H1 (cell line): ENCODE data around the gene ADGRG2. TPM values are rescaled to one million over a fixed set of nuclear protein-coding genes. Genes with fewer than 3 reads are reported as not detected.

Experiments
- CTCF ChIA-PET: fragments of 300-600 bp; sonication (Branson Sonifier 250); formaldehyde crosslinking; loops from one replicate; lab custom pipeline; 2021; ENCODE audit not compliant: partially characterized antibody; lab: Charles Lee
- POLR2A ChIA-PET: fragments of 300-600 bp; sonication (Branson Sonifier 250); formaldehyde crosslinking; loops from one replicate; lab custom pipeline; 2021; ENCODE audit warnings: inconsistent platforms; ENCODE audit not compliant: partially characterized antibody; lab: Charles Lee
- DNase-seq, 2 experiments: peaks; one replicate each; pipeline versions ENCODE4 v3.0.0 to v3.0.0-alpha.2; 2010 to 2022; ENCODE audit warnings: low spot score in 2 of 2, low read depth in 1 of 2, mixed read lengths in 1 of 2
- FAIRE-seq: peaks from 2 replicates; lab custom pipeline; 2011; peaks lifted over from hg19 to GRCh38; lab: Jason Lieb, UNC
- H2AFZ ChIP-seq: 2 replicates; pipeline ENCODE4 v1.8.1; 2012; ENCODE audit warnings: low read length, inconsistent platforms
- H2AK5ac ChIP-seq: 2 replicates; pipeline ENCODE4 v1.6.1; 2013; ENCODE audit warnings: low read depth, low read length
- H2BK120ac ChIP-seq: replicated peaks from 2 replicates; pipeline ENCODE3; 2013; ENCODE audit warnings: low read depth, low read length, inconsistent platforms
- H2BK12ac ChIP-seq: 2 replicates; pipeline ENCODE4 v1.6.1; 2013; ENCODE audit warnings: low read depth, low read length
- H2BK15ac ChIP-seq: 2 replicates; pipeline ENCODE4 v1.6.1; 2013; ENCODE audit warnings: low read length
- H2BK20ac ChIP-seq: 2 replicates; pipeline ENCODE4 v1.6.1; 2013; ENCODE audit warnings: low read length
- H2BK5ac ChIP-seq: 2 replicates; pipeline ENCODE4 v1.6.1; 2013; ENCODE audit warnings: low read depth, low read length
- H3K14ac ChIP-seq: 2 replicates; pipeline ENCODE4 v1.6.1; 2013; ENCODE audit warnings: inconsistent platforms; ENCODE audit not compliant: insufficient read length
- H3K18ac ChIP-seq: 2 replicates; pipeline ENCODE4 v1.6.1; 2013; ENCODE audit warnings: low read length; ENCODE audit errors: extremely low read depth
- H3K23ac ChIP-seq: 2 replicates; pipeline ENCODE4 v1.6.1; 2013; ENCODE audit warnings: inconsistent platforms; ENCODE audit not compliant: insufficient read length
- H3K23me2 ChIP-seq: 2 replicates; pipeline ENCODE4 v1.6.1; 2013; ENCODE audit warnings: low read depth, low read length
- H3K27ac ChIP-seq: 2 replicates; pipeline ENCODE4 v1.6.1; 2011; ENCODE audit warnings: low read depth, low read length, inconsistent platforms
- H3K27me3 ChIP-seq, 4 experiments: replicated peaks in 1 of 4; 1 replicate in 1 of 4; 2 replicates in 3 of 4; pipeline versions ENCODE4 v1.6.1 to v1.8.1; 2011 to 2013; ENCODE audit warnings: low read length in 3 of 4, mild to moderate bottlenecking in 3 of 4, inconsistent platforms in 2 of 4, mixed read lengths in 2 of 4, moderate library complexity in 1 of 4; ENCODE audit not compliant: control insufficient read depth in 3 of 4, insufficient read depth in 3 of 4; ENCODE audit errors: extremely low read depth in 1 of 4
- H3K36me3 ChIP-seq, 4 experiments: 2 replicates each; pipeline versions ENCODE4 v1.6.1 to v1.8.1; 2011 to 2013; ENCODE audit warnings: mild to moderate bottlenecking in 4 of 4, low read length in 3 of 4, moderate library complexity in 2 of 4, control low read depth in 1 of 4, inconsistent platforms in 1 of 4; ENCODE audit not compliant: insufficient read depth in 4 of 4, control insufficient read depth in 2 of 4
- H3K4ac ChIP-seq: replicated peaks from 2 replicates; pipeline ENCODE3; 2013; ENCODE audit warnings: low read length, low read depth, mixed read lengths, inconsistent platforms; ENCODE audit not compliant: insufficient read length
- H3K4me1 ChIP-seq, 4 experiments: replicated peaks in 1 of 4; 1 replicate in 1 of 4; 2 replicates in 3 of 4; pipeline versions ENCODE4 v1.6.1 to v1.8.1; 2011 to 2013; ENCODE audit warnings: low read length in 3 of 4, inconsistent platforms in 2 of 4, mixed read lengths in 1 of 4; ENCODE audit not compliant: insufficient read depth in 4 of 4, control insufficient read depth in 3 of 4
- H3K4me2 ChIP-seq, 2 experiments: 2 replicates each; pipeline versions ENCODE4 v1.6.1 to v1.8.1; 2011 to 2013; ENCODE audit warnings: low read depth in 2 of 2, low read length in 2 of 2, control low read depth in 1 of 2, inconsistent platforms in 1 of 2, mild to moderate bottlenecking in 1 of 2; ENCODE audit not compliant: insufficient read depth in 1 of 2
- H3K4me3 ChIP-seq, 4 experiments: fragments of 200-600, 300-600 bp in 1 of 4; sonication (generic), shearing (Covaris generic), sonication (Bioruptor Twin) in 1 of 4; 2 replicates each; pipeline versions ENCODE4 v1.5.1 to v1.8.1; 2011 to 2016; ENCODE audit warnings: low read length in 4 of 4, low read depth in 3 of 4, control low read depth in 2 of 4, inconsistent platforms in 2 of 4, mild to moderate bottlenecking in 2 of 4, mixed read lengths in 1 of 4, moderate library complexity in 1 of 4; ENCODE audit not compliant: insufficient read depth in 2 of 4; ENCODE audit errors: extremely low read depth in 1 of 4
- H3K56ac ChIP-seq: replicated peaks from 2 replicates; pipeline ENCODE3; 2013; ENCODE audit warnings: low read depth, mild to moderate bottlenecking, mixed read lengths, low read length, inconsistent platforms; ENCODE audit not compliant: insufficient read length
- H3K79me1 ChIP-seq: 2 replicates; pipeline ENCODE4 v1.6.1; 2013; ENCODE audit warnings: low read depth, low read length, control low read depth
- H3K79me2 ChIP-seq, 2 experiments: 2 replicates each; pipeline versions ENCODE4 v1.6.1 to v1.8.1; 2012 to 2013; ENCODE audit warnings: low read length in 2 of 2, mild to moderate bottlenecking in 2 of 2, inconsistent platforms in 1 of 2; ENCODE audit not compliant: insufficient read depth in 2 of 2, control insufficient read depth in 1 of 2
- H3K9ac ChIP-seq, 4 experiments: replicated peaks in 1 of 4; 1 replicate in 1 of 4; 2 replicates in 3 of 4; pipeline versions ENCODE4 v1.6.1 to v1.8.1; 2011 to 2013; ENCODE audit warnings: low read depth in 3 of 4, low read length in 3 of 4, control low read depth in 2 of 4, mild to moderate bottlenecking in 2 of 4, moderate library complexity in 2 of 4, inconsistent platforms in 1 of 4; ENCODE audit errors: extremely low read depth in 1 of 4
- H3K9me3 ChIP-seq, 2 experiments: 2 replicates each; pipeline versions ENCODE4 v1.6.1 to v1.8.1; 2012 to 2013; ENCODE audit warnings: mild to moderate bottlenecking in 2 of 2, moderate library complexity in 2 of 2, control low read depth in 1 of 2, inconsistent platforms in 1 of 2, low read depth in 1 of 2, low read length in 1 of 2, mixed read lengths in 1 of 2; ENCODE audit not compliant: insufficient read depth in 2 of 2
- H4K20me1 ChIP-seq, 2 experiments: replicated peaks in 1 of 2; 2 replicates each; pipeline versions ENCODE3 to v1.8.1; 2011 to 2013; ENCODE audit warnings: inconsistent platforms in 2 of 2, low read length in 2 of 2, mild to moderate bottlenecking in 1 of 2; ENCODE audit not compliant: insufficient read depth in 2 of 2, control insufficient read depth in 1 of 2
- H4K5ac ChIP-seq: 2 replicates; pipeline ENCODE4 v1.6.1; 2013; ENCODE audit warnings: low read length, low read depth, mixed read lengths, inconsistent platforms; ENCODE audit not compliant: insufficient read length
- H4K8ac ChIP-seq: 2 replicates; pipeline ENCODE4 v1.8.0; 2013; ENCODE audit warnings: mild to moderate bottlenecking, moderate library complexity, low read length, inconsistent platforms; ENCODE audit not compliant: insufficient read depth; ENCODE audit errors: extremely low read depth
- H4K91ac ChIP-seq: replicated peaks from 2 replicates; pipeline ENCODE3; 2013; ENCODE audit warnings: low read length, mixed read lengths, inconsistent platforms; ENCODE audit not compliant: insufficient read length
- BCL11A ChIP-seq, 2 experiments: IDR thresholded peaks; one replicate each; pipeline ENCODE4 v1.6.1; 2011; ENCODE audit warnings: low read depth in 2 of 2, low read length in 2 of 2, mild to moderate bottlenecking in 2 of 2
- BRCA1 ChIP-seq: IDR thresholded peaks from 2 replicates; pipeline ENCODE4 v1.6.1; 2012; ENCODE audit warnings: low read depth, low read length, improper control_type of control experiment
- GTF2F1 ChIP-seq: IDR thresholded peaks from 2 replicates; pipeline ENCODE4 v1.6.1; 2012; ENCODE audit warnings: low read depth, low read length, improper control_type of control experiment, borderline replicate concordance
- HDAC6 ChIP-seq: IDR thresholded peaks from one replicate; pipeline ENCODE4 v1.7.1; 2012; ENCODE audit warnings: low read depth, mild to moderate bottlenecking, inconsistent platforms, low read length, moderate library complexity
- KDM1A ChIP-seq: fragments of 200-600, 300-600 bp; sonication (generic); IDR thresholded peaks from 2 replicates; pipeline ENCODE4 v1.7.1; 2016; ENCODE audit warnings: mild to moderate bottlenecking, low read length, borderline replicate concordance
- KDM5A ChIP-seq: fragments of 200-600 bp; IDR thresholded peaks from 2 replicates; pipeline ENCODE4 v1.7.1; 2012; ENCODE audit warnings: mild to moderate bottlenecking, low read length, inconsistent platforms, mixed read lengths
- POLR2A ChIP-seq, 2 experiments: IDR thresholded peaks; 1 replicate in 1 of 2; 2 replicates in 1 of 2; pipeline ENCODE4 v1.6.1; 2011; ENCODE audit warnings: low read depth in 2 of 2, low read length in 2 of 2, mild to moderate bottlenecking in 2 of 2; ENCODE audit errors: control extremely low read depth in 1 of 2
- RFX5 ChIP-seq: IDR thresholded peaks from 2 replicates; pipeline ENCODE4 v1.6.1; 2011; ENCODE audit warnings: low read depth, low read length, improper control_type of control experiment, borderline replicate concordance
- SAP30 ChIP-seq: fragments of 300-600 bp; sonication (generic); IDR thresholded peaks from 2 replicates; pipeline ENCODE4 v1.7.1; 2012; ENCODE audit warnings: low read length, moderate library complexity, mild to moderate bottlenecking, inconsistent platforms; ENCODE audit not compliant: insufficient read depth, insufficient replicate concordance
- TCF12 ChIP-seq: IDR thresholded peaks from 2 replicates; pipeline ENCODE4 v1.6.1; 2011; ENCODE audit warnings: low read depth, mild to moderate bottlenecking, low read length
- TEAD4 ChIP-seq: IDR thresholded peaks from 2 replicates; pipeline ENCODE4 v1.6.1; 2012; ENCODE audit warnings: low read depth, low read length, inconsistent platforms, mixed read lengths
- WGBS, 2 experiments: shearing (Covaris generic) in 1 of 2; methylation state at CpG; one replicate each; pipeline versions ENCODE4 v1.1.6 to v1.1.7; 2013 to 2015; ENCODE audit warnings: low lambda C conversion rate in 2 of 2, mixed read lengths in 2 of 2, inconsistent platforms in 1 of 2, low coverage in 1 of 2, missing lambda C conversion rate in 1 of 2; ENCODE audit not compliant: insufficient replicate concordance in 2 of 2, insufficient coverage in 1 of 2, insufficient read length in 1 of 2; ENCODE audit errors: extremely low coverage in 1 of 2, missing lambda C conversion rate in 1 of 2; 5-methylcytosine and 5-hydroxymethylcytosine counted together
- polyA plus RNA-seq, 7 experiments: library from polyadenylated mRNA; depleted of rRNA in 3 of 7; stranded (reverse) in 5 of 7; unstranded in 2 of 7; fragments of >200 nt in 5 of 7; fragments of 200-250 nt in 2 of 7; gene quantifications; 1 replicate in 5 of 7; 2 replicates in 1 of 7; 4 replicates in 1 of 7; pipeline versions ENCODE4 v1.2.1 to v1.2.3, GENCODE V29; 2011 to 2013; ENCODE audit warnings: missing spikeins in 2 of 7, mixed read lengths in 2 of 7
- total RNA-seq: library from RNA; stranded (reverse); fragmentation: NEBNext Ultra II Directional; extraction: Animal tissue kit (Norgen Biotek cat#: 25700); gene quantifications from 2 replicates; pipeline ENCODE4 v1.2.1, GENCODE V29; 2021
- TF ChIP-seq, protein P1 (sequence below), 3 experiments: IDR thresholded peaks; 1 replicate in 2 of 3; 2 replicates in 1 of 3; pipeline versions ENCODE4 v1.5.1 to v1.6.1; 2011; ENCODE audit warnings: low read length in 3 of 3, mild to moderate bottlenecking in 3 of 3, inconsistent platforms in 2 of 3, low read depth in 1 of 3, moderate library complexity in 1 of 3; ENCODE audit not compliant: insufficient read depth in 1 of 3; ENCODE audit errors: control extremely low read depth in 1 of 3

The ADGRG2 gene
- total and polyA plus RNA-seq, 2 of the 8 experiments (the other 6 are each of a cell fraction or from before 2014, with no cell fraction given), result 8.9 to 13.3 TPM

DNA sequence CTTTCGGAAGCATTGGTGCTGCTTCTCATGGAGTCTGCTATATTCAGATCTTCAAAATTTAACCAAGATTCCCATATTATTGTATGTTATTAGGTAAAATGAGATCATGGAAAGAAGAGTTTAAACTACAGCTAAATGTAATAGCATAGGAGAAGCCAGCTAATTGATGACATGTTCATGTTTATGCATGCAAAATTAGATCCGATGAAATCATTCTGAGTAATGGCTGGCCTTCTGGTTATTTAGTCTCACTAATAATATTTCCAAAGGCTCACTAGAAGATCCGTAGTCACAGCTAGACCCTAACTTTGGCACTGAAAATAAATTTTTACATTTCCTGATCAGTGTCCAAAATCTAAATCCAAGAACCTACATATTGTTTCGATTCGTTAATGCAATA is 118.5 kb downstream of the ADGRG2 start:
- no peaks in the 10 kb centered on the region for H4K20me1 ChIP-seq
- no peak overlapping the region for H4K91ac ChIP-seq
- no peak overlapping the region for H3K23ac ChIP-seq
- peaks cover 0 to 7% (median 4%) of the 10 kb centered on the region in 4 experiments; a peak in 3 of 8 replicates for H3K36me3 ChIP-seq
- H3K23me2 ChIP-seq, result no peaks in the 10 kb centered on the region
- H3K4ac ChIP-seq, result no peak overlapping the region
- no peak overlapping the region for H3K18ac ChIP-seq
- H3K14ac ChIP-seq, result no peak overlapping the region
- H2BK15ac ChIP-seq, result no peak overlapping the region
- no peak overlapping the region for H3K4me3 ChIP-seq
- no peak for DNase-seq
- H3K27ac ChIP-seq, result no peak overlapping the region
- CTCF ChIA-PET, result interaction anchor here (0.6 to 2.3 kb wide), 2 partner anchors 12 to 60 kb away, joined by 3 to 6 read pairs; no protein-coding TSS in a partner anchor
- H2AFZ ChIP-seq, result no peak overlapping the region
- H3K4me1 ChIP-seq, result peaks cover 0 to 3% (median 1%) of the 10 kb centered on the region in 4 experiments; a peak in 3 of 7 replicates
- no peaks in the 10 kb centered on the region for H3K9me3 ChIP-seq
- H3K27me3 ChIP-seq, result no peaks in the 10 kb centered on the region
- H2BK20ac ChIP-seq, result no peak overlapping the region
- no peak overlapping the region for H3K56ac ChIP-seq
- H2BK12ac ChIP-seq, result no peak overlapping the region
- no peaks in the 10 kb centered on the region for H3K79me2 ChIP-seq
- no peak overlapping the region for H4K8ac ChIP-seq
- H2BK5ac ChIP-seq, result no peak overlapping the region
- no peak overlapping the region for H4K5ac ChIP-seq
- POLR2A ChIA-PET, result no interaction called here
- FAIRE-seq, result no peak
- no peak overlapping the region for H2AK5ac ChIP-seq
- H3K4me2 ChIP-seq, result no peak overlapping the region
- no peak overlapping the region for H3K9ac ChIP-seq
- H2BK120ac ChIP-seq, result no peak overlapping the region
- WGBS, 2 experiments, result 92% methylated on average over 5 of the region's 5 CpGs; no CpG with 5 or more reads in 1 of the 2 experiments
- H3K79me1 ChIP-seq, result no peaks in the 10 kb centered on the region
- TF ChIP-seq SAP30 (no peak), KDM5A (no peak), RFX5 (no peak), TCF12 (no peak), HDAC6 (no peak), POLR2A (IDR thresholded peaks at IDR 0.05; ENCODE audit: control extremely low read depth in 1 of 2, low read depth in 2 of 2, low read length in 2 of 2) (no peak), GTF2F1 (no peak), KDM1A (no peak), BRCA1 (no peak), BCL11A (IDR thresholded peaks at IDR 0.05; ENCODE audit: low read depth in 2 of 2, low read length in 2 of 2) (no peak), TEAD4 (no peak)
- TF ChIP-seq, protein P1, sequence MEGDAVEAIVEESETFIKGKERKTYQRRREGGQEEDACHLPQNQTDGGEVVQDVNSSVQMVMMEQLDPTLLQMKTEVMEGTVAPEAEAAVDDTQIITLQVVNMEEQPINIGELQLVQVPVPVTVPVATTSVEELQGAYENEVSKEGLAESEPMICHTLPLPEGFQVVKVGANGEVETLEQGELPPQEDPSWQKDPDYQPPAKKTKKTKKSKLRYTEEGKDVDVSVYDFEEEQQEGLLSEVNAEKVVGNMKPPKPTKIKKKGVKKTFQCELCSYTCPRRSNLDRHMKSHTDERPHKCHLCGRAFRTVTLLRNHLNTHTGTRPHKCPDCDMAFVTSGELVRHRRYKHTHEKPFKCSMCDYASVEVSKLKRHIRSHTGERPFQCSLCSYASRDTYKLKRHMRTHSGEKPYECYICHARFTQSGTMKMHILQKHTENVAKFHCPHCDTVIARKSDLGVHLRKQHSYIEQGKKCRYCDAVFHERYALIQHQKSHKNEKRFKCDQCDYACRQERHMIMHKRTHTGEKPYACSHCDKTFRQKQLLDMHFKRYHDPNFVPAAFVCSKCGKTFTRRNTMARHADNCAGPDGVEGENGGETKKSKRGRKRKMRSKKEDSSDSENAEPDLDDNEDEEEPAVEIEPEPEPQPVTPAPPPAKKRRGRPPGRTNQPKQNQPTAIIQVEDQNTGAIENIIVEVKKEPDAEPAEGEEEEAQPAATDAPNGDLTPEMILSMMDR (IDR thresholded peaks at IDR 0.05; ENCODE audit: control extremely low read depth in 1 of 3, insufficient read depth in 1 of 3, low read depth in 1 of 3, low read length in 3 of 3), result no peak
